DND-41 (cell line): ENCODE measurements around the gene MACROD2.

Experiments used
- ATAC-seq: fragments of 200-7000 bp; cut with Tn5 transposase; 3 replicates; pipeline ENCODE4 v1.9.1; 2021; ENCODE audit warnings: low read depth; ENCODE audit not compliant: insufficient read depth
- DNase-seq: peaks from one replicate; pipeline ENCODE4 v3.0.0-alpha.2; 2020
- H2AFZ ChIP-seq: 2 replicates; pipeline ENCODE4 v1.6.0; 2012; ENCODE audit warnings: low read depth, low read length
- H3K27ac ChIP-seq: 2 replicates; pipeline ENCODE4 v1.5.1; 2012; ENCODE audit warnings: low read length, inconsistent platforms
- H3K27me3 ChIP-seq: fragments of 200-600 bp; sonication (generic); 2 replicates; pipeline ENCODE4 v1.6.0; 2012; ENCODE audit warnings: low read length, mild to moderate bottlenecking, inconsistent platforms; ENCODE audit not compliant: insufficient read depth, poor library complexity
- H3K36me3 ChIP-seq: 2 replicates; pipeline ENCODE4 v1.5.1; 2012; ENCODE audit warnings: low read length, inconsistent platforms; ENCODE audit not compliant: insufficient read depth
- H3K4me1 ChIP-seq: 2 replicates; pipeline ENCODE4 v1.5.1; 2012; ENCODE audit warnings: mild to moderate bottlenecking, low read length; ENCODE audit not compliant: insufficient read depth
- H3K4me2 ChIP-seq: 2 replicates; pipeline ENCODE4 v1.6.0; 2012; ENCODE audit warnings: mild to moderate bottlenecking, moderate library complexity, low read length, inconsistent platforms; ENCODE audit not compliant: insufficient read depth
- H3K4me3 ChIP-seq, 2 experiments: fragments of 200-600 bp in 1 of 2; shearing (Covaris generic) in 1 of 2; 2 replicates each; pipeline ENCODE4 v1.5.1; 2012 to 2016; ENCODE audit warnings: inconsistent platforms in 2 of 2, low read length in 2 of 2, mild to moderate bottlenecking in 2 of 2, low read depth in 1 of 2, moderate library complexity in 1 of 2
- H3K79me2 ChIP-seq: 2 replicates; pipeline ENCODE4 v1.6.0; 2012; ENCODE audit warnings: low read length, inconsistent platforms; ENCODE audit not compliant: insufficient read depth
- H3K9ac ChIP-seq: 2 replicates; pipeline ENCODE4 v1.6.0; 2012; ENCODE audit warnings: low read depth, mild to moderate bottlenecking, inconsistent platforms, low read length, moderate library complexity
- H3K9me3 ChIP-seq: 2 replicates; pipeline ENCODE4 v1.5.1; 2012; ENCODE audit warnings: low read length, moderate library complexity, mild to moderate bottlenecking, inconsistent platforms; ENCODE audit not compliant: insufficient read depth, severe bottlenecking
- H4K20me1 ChIP-seq: 2 replicates; pipeline ENCODE4 v1.6.0; 2012; ENCODE audit warnings: low read length; ENCODE audit not compliant: insufficient read depth
- EZH2 ChIP-seq: IDR thresholded peaks from 3 replicates; pipeline ENCODE4 v1.6.1; 2012; ENCODE audit warnings: borderline replicate concordance, low read depth, mild to moderate bottlenecking, moderate library complexity, low read length, inconsistent platforms; ENCODE audit not compliant: severe bottlenecking
- TF ChIP-seq, protein P1 (sequence below): IDR thresholded peaks from 2 replicates; pipeline ENCODE4 v1.5.1; 2012; ENCODE audit warnings: borderline replicate concordance, low read length, moderate library complexity, mild to moderate bottlenecking; ENCODE audit not compliant: poor library complexity, severe bottlenecking; ENCODE audit errors: extremely low read depth

The MACROD2 gene

DNA sequence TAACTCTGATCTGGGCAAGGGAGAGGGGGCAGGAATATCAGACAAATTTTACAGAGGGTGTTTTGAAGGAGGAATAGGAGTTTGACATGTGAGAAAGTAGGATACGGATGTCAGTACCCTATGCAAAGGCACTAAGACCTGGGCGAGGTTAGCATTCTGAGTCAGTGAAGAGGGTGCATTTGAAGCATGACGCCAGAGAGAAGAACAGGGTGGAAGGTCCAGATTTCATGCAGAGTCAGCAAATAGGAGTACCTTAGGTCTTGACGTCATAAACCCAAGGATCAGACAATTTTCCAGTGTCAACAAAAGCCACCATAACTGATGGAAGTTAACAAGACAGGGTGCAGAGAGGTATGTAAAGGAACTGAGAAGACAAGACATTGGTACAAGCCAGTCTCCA is 1738.7 kb downstream of the MACROD2 start:
- Histone ChIP-seq H3K27ac (no peak overlapping the region), H3K9ac (no peak overlapping the region), H4K20me1 (no peaks in the 10 kb centered on the region), H3K4me1 (no peaks in the 10 kb centered on the region), H2AFZ (no peak overlapping the region), H3K79me2 (no peaks in the 10 kb centered on the region), H3K4me3 (no peak overlapping the region), H3K9me3 (no peaks in the 10 kb centered on the region), H3K36me3 (no peaks in the 10 kb centered on the region), H3K27me3 (no peaks in the 10 kb centered on the region), H3K4me2 (no peak overlapping the region)
- no peak for ATAC-seq
- TF ChIP-seq, protein P1, sequence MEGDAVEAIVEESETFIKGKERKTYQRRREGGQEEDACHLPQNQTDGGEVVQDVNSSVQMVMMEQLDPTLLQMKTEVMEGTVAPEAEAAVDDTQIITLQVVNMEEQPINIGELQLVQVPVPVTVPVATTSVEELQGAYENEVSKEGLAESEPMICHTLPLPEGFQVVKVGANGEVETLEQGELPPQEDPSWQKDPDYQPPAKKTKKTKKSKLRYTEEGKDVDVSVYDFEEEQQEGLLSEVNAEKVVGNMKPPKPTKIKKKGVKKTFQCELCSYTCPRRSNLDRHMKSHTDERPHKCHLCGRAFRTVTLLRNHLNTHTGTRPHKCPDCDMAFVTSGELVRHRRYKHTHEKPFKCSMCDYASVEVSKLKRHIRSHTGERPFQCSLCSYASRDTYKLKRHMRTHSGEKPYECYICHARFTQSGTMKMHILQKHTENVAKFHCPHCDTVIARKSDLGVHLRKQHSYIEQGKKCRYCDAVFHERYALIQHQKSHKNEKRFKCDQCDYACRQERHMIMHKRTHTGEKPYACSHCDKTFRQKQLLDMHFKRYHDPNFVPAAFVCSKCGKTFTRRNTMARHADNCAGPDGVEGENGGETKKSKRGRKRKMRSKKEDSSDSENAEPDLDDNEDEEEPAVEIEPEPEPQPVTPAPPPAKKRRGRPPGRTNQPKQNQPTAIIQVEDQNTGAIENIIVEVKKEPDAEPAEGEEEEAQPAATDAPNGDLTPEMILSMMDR, result no peak
- TF ChIP-seq EZH2, result no peak
- DNase-seq, result no peak

DNA sequence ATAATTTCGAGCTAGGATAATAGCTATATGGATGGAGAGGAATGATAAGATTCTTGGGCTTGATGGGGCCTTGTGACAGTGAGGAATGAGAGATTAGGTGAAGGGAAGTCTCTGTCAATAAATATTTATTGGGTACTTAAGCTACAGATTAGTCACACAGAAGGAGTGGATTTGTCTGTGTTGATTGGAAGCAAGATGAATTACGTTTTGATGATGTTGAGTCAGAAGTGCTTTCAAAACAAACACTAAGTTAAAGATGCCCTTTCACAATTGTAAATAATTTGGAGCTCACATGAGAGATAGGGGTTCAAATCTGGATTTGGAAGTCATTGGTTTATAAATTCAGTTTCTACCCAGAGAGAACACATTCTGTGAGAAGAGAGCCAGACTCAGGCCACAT is 1743.7 kb downstream of the MACROD2 start:
- Histone ChIP-seq H3K27ac (no peak overlapping the region), H3K4me3 (no peak overlapping the region), H3K4me1 (no peaks in the 10 kb centered on the region), H3K79me2 (no peaks in the 10 kb centered on the region), H3K4me2 (no peak overlapping the region), H4K20me1 (no peaks in the 10 kb centered on the region), H2AFZ (no peak overlapping the region), H3K36me3 (no peaks in the 10 kb centered on the region), H3K27me3 (no peaks in the 10 kb centered on the region), H3K9ac (no peak overlapping the region), H3K9me3 (no peaks in the 10 kb centered on the region)
- DNase-seq (no peak), ATAC-seq (no peak)
- TF ChIP-seq, protein P1, result no peak
- no peak for TF ChIP-seq EZH2

DNA sequence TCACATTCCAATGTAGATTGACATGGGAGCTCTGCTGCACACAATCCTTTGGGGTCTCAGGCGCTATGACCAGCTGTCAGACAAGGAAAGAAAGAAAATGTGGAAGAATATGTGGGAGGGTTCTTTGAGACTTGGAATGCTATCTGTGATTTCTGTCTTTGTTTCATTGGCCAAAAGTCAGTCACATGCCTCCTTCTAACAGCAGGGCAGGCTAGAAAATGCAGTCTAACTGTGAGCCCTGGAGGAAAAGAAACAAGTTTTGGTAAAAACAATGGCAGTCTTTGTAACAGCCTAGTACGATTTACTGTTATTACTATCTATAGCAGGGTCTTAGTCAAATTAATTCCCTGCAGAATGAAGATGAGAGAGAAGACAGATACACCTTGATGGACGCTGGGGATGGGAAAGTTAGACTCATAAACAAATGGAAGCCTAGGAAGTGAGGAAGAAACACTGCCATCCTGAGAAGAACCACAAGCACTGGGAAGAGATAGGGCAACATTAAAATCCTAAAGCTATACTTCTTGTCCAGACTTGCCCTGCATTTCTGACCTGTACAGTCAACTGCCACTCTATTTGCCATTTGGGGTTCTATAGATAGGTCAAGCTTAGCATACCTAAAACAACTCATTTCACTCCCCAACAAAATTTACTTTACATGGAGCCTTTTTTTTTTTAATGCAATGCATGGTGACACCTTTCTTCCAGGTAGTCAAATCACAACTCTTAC is 1744.9 kb downstream of the MACROD2 start:
- Histone ChIP-seq H3K27ac (no peak overlapping the region), H3K4me2 (no peak overlapping the region), H4K20me1 (no peaks in the 10 kb centered on the region), H3K4me1 (no peaks in the 10 kb centered on the region), H3K9ac (no peak overlapping the region), H3K79me2 (no peaks in the 10 kb centered on the region), H3K36me3 (no peaks in the 10 kb centered on the region), H3K4me3 (no peak overlapping the region), H2AFZ (no peak overlapping the region), H3K27me3 (no peaks in the 10 kb centered on the region), H3K9me3 (no peaks in the 10 kb centered on the region)
- TF ChIP-seq, protein P1, result no peak
- no peak for TF ChIP-seq EZH2
- DNase-seq, result no peak
- ATAC-seq, result no peak

DNA sequence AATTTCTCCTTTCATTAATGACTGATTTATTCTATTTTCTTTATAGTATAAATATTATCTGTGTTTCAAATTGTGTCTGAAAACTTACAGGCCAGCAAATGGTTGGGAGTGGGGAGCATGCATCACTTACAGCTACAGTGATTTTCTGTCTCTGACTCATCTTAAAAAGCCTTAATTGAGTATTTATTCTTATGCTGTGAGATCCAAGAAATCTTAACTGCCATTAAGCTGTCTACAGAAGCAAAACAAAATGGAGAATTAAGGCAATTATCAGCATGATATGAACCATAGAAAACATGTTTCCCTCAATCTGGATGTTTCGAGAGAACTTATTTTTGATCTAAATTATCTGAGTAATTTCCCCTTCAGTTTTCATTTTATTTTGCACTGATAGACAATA is 1746.8 kb downstream of the MACROD2 start:
- Histone ChIP-seq H3K36me3 (no peaks in the 10 kb centered on the region), H3K4me1 (no peaks in the 10 kb centered on the region), H3K79me2 (no peaks in the 10 kb centered on the region), H3K9ac (no peak overlapping the region), H2AFZ (no peak overlapping the region), H3K4me3 (no peak overlapping the region), H3K27me3 (no peaks in the 10 kb centered on the region), H3K9me3 (no peaks in the 10 kb centered on the region), H3K4me2 (no peak overlapping the region), H4K20me1 (no peaks in the 10 kb centered on the region), H3K27ac (no peak overlapping the region)
- no peak for DNase-seq
- no peak for ATAC-seq
- no peak for TF ChIP-seq EZH2
- TF ChIP-seq, protein P1, result no peak
